Kidney (tissue), 14 donors: ENCODE data around the gene KCNJ4. TPM values are rescaled to one million over a fixed set of nuclear protein-coding genes. Genes with fewer than 3 reads are reported as not detected.
A peak's percentile ranks its signal among the peaks of the same experiment; 100 is the strongest.

Source experiments
- DNase-seq, 5 donors: peaks; one replicate each; pipeline ENCODE4 v3.0.0-alpha.2; 2013 to 2020
- FAIRE-seq: peaks from 2 replicates; lab custom pipeline; 2012; peaks lifted over from hg19 to GRCh38; lab: Jason Lieb, UNC
- H3K27ac ChIP-seq, 2 donors: one replicate each; pipeline ENCODE4 v1.7.0; 2013; ENCODE audit warnings: low read depth in 2 of 2, low read length in 2 of 2, inconsistent platforms in 1 of 2
- H3K27me3 ChIP-seq: one replicate; pipeline ENCODE4 v1.7.1; 2013; ENCODE audit warnings: low read length, inconsistent platforms; ENCODE audit not compliant: control insufficient read depth, insufficient read depth
- H3K36me3 ChIP-seq, 3 donors: one replicate each; pipeline versions ENCODE4 v1.7.0 to v1.7.1; 2013; ENCODE audit warnings: low read length in 3 of 3, control low read depth in 1 of 3, inconsistent platforms in 1 of 3; ENCODE audit not compliant: insufficient read depth in 3 of 3, control insufficient read depth in 2 of 3
- H3K4me1 ChIP-seq, 3 donors: one replicate each; pipeline versions ENCODE4 v1.7.0 to v1.7.1; 2013; ENCODE audit warnings: low read length in 3 of 3, inconsistent platforms in 1 of 3, low read depth in 1 of 3; ENCODE audit not compliant: control insufficient read depth in 2 of 3, insufficient read depth in 2 of 3
- H3K4me3 ChIP-seq, 3 donors: one replicate each; pipeline versions ENCODE4 v1.7.0 to v1.8.1; 2013; ENCODE audit warnings: low read length in 3 of 3, control low read depth in 1 of 3, inconsistent platforms in 1 of 3
- H3K9ac ChIP-seq, 3 donors: one replicate each; pipeline versions ENCODE4 v1.7.0 to v1.7.1; 2013; ENCODE audit warnings: low read length in 3 of 3, control low read depth in 1 of 3, inconsistent platforms in 1 of 3
- H3K9me3 ChIP-seq, 3 donors: one replicate each; pipeline versions ENCODE4 v1.7.0 to v1.7.1; 2013; ENCODE audit warnings: low read length in 3 of 3, control low read depth in 1 of 3, inconsistent platforms in 1 of 3; ENCODE audit not compliant: control insufficient read depth in 2 of 3, insufficient read depth in 1 of 3
- CTCF ChIP-seq: IDR thresholded peaks from 3 replicates; pipeline ENCODE4 v1.5.1; 2012; ENCODE audit warnings: mild to moderate bottlenecking, moderate library complexity, borderline replicate concordance; ENCODE audit not compliant: insufficient read depth; ENCODE audit errors: extremely low read depth
- intact Hi-C: fragments of 100-400 bp; cut with DNase I; formaldehyde crosslinking; loops from one replicate; pipeline ENCODE4 v1.11.1; 2022
- polyA plus RNA-seq: library from polyadenylated mRNA; stranded (reverse); fragments of 350-450 nt; fragmentation: Illumina TruSeq; extraction: RNeasy Lipid Tissue Mini Kit (QIAGEN cat#74804); gene quantifications from one replicate; pipeline ENCODE4 v1.2.3, GENCODE V29; 2014; ENCODE audit warnings: low read depth, low replicate concordance; ENCODE audit not compliant: insufficient read depth
- total RNA-seq: library from RNA; stranded (reverse); fragmentation: NEBNext Ultra II Directional; extraction: Animal tissue kit (Norgen Biotek cat#: 25700); gene quantifications from one replicate; pipeline ENCODE4 v1.2.1, GENCODE V29; 2021
- donor health status: control.
- donor health status: control.
- donor health status: control.
- donor health status: control.
- donor health status: control.
- donor health status: DM: yes; HTN: yes; CAD: no.
- donor health status: Normal renal cell carcinoma (clear cell type).

The KCNJ4 gene
- total and polyA plus RNA-seq, 2 donors from 2014 or later = 0.13 TPM; not detected in 1

- peak overlapping the region in 2 of 3 donors; percentile 61 to 66 for H3K4me3 ChIP-seq
These were observed 13.7 kb upstream of the KCNJ4 start for GRCh38 chr22:38468443-38469305.

GRCh38 chr22:38467904-38468442, 13.0 kb upstream of the KCNJ4 start, which contains the start of gene KDELR3:
KDELR3 (plus strand) TSS chr22:38468096; CDS start chr22:38468234, 138 bp downstream.
- no peaks in the 10 kb centered on the region for H3K36me3 ChIP-seq
- no peaks in the 10 kb centered on the region for H3K27me3 ChIP-seq
- intact Hi-C loops = no loop called here
- peak in 4 of 5 donors; percentile 64 to 89 (median 80) for DNase-seq
- no peaks in the 10 kb centered on the region for H3K9me3 ChIP-seq
- TF ChIP-seq CTCF = no peak
- no peak for FAIRE-seq
- H3K9ac ChIP-seq = peak within 1 kb of the TSS in 2 of 3 donors; percentile 59 to 88
- peak within 1 kb of the TSS; percentile 44 to 66 (median 61) for H3K4me3 ChIP-seq
- peak within 1 kb of the TSS in 1 of 2 donors; percentile 13 for H3K27ac ChIP-seq
- peaks cover 0 to 8% (median 0%) of the 10 kb centered on the region in 3 donors for H3K4me1 ChIP-seq

More at GRCh38 chr22:38468443-38469305, 13.7 kb upstream of the KCNJ4 start:
- Histone ChIP-seq H3K9ac (peak overlapping the region in 2 of 3 donors; percentile 59 to 88), H3K36me3 (no peaks in the 10 kb centered on the region), H3K27me3 (no peaks in the 10 kb centered on the region), H3K9me3 (no peaks in the 10 kb centered on the region), H3K27ac (no peak overlapping the region), H3K4me1 (peaks cover 0 to 8% (median 0%) of the 10 kb centered on the region in 3 donors)
- TF ChIP-seq CTCF = no peak
- intact Hi-C loops = no loop called here
- DNase-seq (peak in 3 of 5 donors; percentile 35 to 61 (median 56)), FAIRE-seq (no peak)

GRCh38 chr22:38467438-38467903, 12.5 kb upstream of the KCNJ4 start:
- TF ChIP-seq CTCF = no peak
- intact Hi-C loops = no loop called here
- H3K27me3 ChIP-seq = no peaks in the 10 kb centered on the region
- no peaks in the 10 kb centered on the region for H3K9me3 ChIP-seq
- FAIRE-seq (no peak), DNase-seq (no peak)
- peak overlapping the region in 1 of 2 donors; percentile 13 for H3K27ac ChIP-seq
- H3K4me3 ChIP-seq = peak overlapping the region; percentile 26 to 66 (median 35)
- peak overlapping the region in 1 of 3 donors; percentile 65 for H3K9ac ChIP-seq
- H3K36me3 ChIP-seq = no peaks in the 10 kb centered on the region
- H3K4me1 ChIP-seq = peaks cover 0 to 8% (median 0%) of the 10 kb centered on the region in 3 donors
